Activated naive CD4-positive, alpha-beta T cell treated with Interleukin-2 at 50 U/mL for 16 hours (primary cell): ENCODE measurements around the gene C1orf167.

Experiments
- DNase-seq: peaks from one replicate; pipeline ENCODE4 v3.0.0-alpha.2; 2020

The C1orf167 gene

GRCh38 chr1:11767922-11768704 lies 6.1 kb downstream of the C1orf167 start:
- no peak for DNase-seq

- no peak for DNase-seq
Observed at GRCh38 chr1:11768821-11769220, 6.8 kb downstream of the C1orf167 start.

DNA sequence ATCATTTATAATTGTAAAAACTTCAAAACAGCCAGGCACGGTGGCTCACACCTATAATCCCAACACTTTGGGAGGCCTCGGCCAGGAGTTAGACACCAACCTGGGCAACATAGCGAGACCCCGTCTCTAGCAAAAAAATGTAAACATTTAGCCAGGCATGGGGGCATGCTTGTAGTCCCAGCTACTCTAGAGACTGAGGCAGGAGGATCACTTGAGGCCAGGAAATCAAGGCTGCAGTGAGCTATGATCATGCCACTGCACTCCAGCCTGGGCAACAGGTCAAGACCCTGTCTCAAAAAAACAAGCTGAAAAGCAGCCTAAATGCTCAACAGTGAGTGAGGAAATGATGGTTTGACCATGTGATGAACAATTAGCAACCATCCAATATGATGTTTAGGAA lies 7.3 kb downstream of the C1orf167 start:
- no peak for DNase-seq

DNA sequence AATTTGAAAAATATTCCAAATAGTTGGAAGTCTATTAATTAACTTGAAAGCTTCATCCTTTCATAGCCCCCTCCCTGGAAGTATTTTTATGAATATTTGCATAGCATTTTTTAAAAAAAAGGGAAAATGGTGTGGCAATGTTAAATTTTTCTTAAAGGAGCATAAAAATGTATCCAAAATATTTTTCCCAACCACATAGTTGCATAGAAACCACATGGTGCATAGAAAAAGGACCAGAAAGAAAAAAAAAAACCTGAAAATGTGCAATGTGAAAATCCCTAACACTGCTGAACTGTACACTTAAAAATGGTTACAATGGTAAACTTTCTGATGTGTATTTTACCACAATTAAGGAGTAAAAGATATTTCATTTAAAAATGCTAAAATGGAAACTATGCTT lies 8.0 kb downstream of the C1orf167 start:
- no peak for DNase-seq

- no peak for DNase-seq
Observed at GRCh38 chr1:11771481-11772043, 9.6 kb downstream of the C1orf167 start.

DNA sequence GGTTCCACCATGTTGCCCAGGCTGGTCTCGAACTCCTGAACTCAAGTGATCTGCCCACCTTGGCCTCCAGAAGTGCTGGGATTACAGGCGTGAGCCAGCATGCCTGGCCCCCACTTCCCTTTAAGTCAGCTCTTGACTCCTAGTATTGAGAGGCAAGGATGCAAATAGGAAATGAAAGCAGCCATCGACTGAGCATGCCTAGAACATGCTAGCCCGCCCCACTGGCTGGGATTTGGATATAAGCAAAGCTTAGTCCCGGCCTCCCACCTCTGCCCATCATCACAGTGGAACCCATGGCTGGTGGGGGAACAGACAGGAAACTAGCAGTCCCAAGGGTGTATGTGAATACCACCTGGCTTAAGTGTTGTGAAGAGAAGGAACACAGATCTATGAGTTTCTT lies 10.5 kb downstream of the C1orf167 start:
- DNase-seq, result no peak

DNA sequence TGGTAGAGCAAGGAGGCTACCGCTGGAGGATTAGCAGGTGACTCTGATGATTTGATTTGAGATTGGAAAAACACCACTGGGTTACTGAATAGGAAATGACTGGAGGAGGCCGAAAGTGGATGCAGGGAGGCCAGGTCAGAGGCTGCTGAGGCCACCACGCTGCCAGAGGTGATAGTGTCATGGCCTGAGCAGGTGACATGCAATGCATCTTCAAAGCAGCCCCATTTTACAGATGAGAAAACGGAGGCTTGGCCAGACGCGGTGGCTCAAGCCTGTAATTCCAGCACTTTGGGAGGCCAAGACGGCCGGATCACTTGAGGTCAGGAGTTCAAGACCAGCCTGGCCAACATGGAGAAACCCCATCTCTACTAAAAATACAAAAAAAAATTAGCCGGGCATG lies 12.8 kb downstream of the C1orf167 start:
- DNase-seq, result no peak

DNA sequence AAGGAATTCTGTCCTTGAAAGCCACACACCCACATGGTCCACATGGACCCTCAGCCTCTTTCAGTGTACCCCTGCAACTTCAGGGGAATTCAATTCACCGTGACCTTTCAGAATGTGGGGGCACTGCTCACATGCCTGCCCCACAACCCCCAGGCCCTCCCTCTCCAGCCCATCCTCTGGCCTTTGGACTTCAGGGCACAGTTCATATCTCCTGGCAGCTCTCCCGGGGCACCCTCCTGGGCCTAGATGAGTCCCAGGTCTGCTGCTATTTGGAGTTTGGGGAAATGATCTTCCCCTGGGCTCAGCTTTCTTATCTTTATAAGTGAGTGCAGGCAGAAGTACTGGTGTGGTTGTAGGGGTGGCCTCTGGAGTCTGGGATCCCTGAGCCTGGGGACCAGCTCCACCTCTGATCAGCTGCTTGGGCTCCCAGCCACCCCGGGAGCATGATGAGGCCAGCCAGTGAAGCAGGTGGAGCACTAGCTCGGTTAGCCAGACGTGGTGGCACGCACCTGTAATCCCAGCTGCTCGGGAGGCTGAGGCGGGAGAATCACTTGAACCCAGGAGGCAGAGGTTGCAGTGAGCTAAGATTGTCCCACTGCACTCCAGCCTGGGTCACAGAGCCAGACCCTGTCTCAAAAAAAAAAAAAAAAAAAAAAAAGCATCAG lies 15.8 kb downstream of the C1orf167 start:
- no peak for DNase-seq

- no peak for DNase-seq
Observed at GRCh38 chr1:11778336-11778735, 16.3 kb downstream of the C1orf167 start.

DNA sequence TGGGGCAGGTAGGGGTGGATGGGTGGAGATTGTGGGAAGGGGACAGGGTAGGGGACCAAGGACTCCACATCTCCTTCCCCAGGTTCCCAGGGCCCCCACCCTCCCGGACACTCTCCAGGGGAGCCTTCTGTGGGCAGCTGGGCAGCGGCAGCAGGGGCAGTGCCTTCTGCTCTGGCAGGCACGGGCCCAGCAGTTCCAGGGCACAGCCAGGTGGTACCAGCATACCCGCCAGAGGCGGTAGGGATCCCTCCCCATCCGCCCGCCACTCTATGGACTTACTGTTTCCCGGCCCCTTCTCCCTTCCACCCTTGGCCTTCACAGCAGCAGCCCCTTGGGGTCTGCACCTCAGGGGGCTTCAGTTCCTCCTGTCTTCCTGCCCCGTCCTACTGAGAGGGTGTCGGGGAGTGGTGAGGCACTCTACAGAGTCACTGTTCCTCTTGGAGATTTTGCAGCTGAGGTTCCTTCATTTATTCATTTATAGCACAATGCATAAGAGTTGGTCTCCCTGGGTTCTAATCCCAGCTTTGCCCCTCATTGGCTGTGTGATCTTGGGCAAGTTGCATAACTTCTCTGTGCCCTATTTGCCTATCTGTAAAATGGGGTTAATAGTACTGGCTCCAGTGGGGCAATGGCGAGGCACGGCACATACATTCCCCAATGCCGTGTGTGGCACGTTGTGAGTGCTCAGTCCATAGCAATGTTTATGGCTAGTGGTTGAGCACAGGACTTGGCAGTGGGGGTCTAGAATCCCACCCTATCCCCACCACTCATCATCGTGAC lies 17.0 kb downstream of the C1orf167 start:
- DNase-seq, result no peak

DNA sequence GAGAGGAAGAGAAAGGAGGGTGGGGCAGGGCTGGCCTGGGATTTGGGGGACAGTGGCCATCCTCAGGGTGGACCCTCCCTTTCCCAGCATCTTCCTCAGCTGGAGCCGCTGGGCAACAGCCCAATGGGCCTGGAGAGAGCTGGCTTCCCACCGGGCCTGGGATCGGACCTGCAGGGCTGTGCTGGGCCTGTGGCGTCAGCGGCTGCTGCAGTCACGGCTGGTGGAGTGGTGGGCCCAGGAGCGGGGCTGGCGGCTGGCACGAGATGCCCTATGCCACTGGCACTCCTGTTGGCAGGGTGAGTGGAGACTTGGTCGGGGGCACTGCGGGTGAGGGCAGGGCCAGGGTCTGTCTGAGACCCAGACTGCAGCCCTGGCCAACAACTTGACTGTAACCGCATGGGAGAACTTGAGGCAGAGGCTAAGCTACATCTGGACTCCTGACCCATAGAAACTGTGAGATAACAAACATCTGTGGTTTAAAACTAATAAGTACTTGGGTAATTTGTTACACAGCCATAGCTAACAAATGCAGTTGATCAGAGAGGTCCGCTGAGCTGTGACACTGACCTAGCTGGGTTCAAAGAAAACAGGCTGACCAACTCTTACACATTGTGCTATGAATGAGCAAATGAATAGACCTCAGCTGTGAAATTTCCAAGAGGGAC lies 17.9 kb downstream of the C1orf167 start:
- no peak for DNase-seq

- no peak for DNase-seq
Observed at GRCh38 chr1:11780380-11781147, 18.6 kb downstream of the C1orf167 start.

DNA sequence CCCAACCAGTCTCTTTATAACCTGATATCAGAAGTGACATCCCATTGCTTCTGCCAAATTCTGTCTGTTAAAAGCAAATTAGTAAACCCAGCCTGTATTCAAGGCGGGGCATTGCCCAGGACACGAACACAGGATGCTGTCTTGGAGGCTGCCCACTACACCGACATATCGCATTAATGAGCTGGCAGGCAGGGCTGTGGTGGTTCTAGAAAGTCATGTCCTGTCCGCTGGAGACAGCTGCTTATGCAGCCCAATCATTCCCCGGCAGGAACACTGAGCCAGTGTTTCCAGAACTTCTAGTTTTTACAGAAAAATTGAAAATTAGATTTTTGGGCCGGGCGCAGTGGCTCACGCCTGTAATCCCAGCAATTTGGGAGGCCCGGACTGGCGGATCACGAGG lies 19.3 kb downstream of the C1orf167 start:
- DNase-seq, result no peak

DNA sequence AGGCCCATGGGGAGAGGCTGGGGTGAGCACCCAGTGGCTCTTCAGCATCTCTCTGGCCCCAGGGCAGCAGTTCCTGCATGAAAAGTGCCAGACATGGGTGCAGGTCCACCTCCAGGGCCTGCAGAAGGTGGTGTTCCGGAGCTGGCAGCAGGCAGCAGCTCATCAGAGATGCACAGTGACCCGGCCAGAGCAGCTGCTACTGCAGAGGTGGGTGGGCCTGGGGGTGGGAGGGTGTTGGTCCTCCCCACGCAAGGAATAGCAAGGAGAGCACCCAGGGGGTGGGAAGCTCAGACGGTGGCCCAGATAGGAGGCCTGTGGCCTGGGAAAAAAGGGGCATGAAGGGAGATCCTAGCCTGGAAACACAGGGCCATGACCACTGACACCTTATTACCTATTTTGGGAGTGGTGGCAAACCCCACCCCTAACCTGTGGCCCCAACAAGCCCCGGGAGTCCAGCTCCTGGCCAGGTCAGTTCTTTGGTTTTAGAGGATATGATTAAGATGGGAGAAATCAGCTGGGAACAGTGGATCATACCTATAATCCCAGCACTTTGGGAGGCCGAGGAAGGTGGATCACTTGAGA lies 20.2 kb downstream of the C1orf167 start:
- no peak for DNase-seq

GRCh38 chr1:11783556-11783955 lies 21.6 kb downstream of the C1orf167 start:
- no peak for DNase-seq

DNA sequence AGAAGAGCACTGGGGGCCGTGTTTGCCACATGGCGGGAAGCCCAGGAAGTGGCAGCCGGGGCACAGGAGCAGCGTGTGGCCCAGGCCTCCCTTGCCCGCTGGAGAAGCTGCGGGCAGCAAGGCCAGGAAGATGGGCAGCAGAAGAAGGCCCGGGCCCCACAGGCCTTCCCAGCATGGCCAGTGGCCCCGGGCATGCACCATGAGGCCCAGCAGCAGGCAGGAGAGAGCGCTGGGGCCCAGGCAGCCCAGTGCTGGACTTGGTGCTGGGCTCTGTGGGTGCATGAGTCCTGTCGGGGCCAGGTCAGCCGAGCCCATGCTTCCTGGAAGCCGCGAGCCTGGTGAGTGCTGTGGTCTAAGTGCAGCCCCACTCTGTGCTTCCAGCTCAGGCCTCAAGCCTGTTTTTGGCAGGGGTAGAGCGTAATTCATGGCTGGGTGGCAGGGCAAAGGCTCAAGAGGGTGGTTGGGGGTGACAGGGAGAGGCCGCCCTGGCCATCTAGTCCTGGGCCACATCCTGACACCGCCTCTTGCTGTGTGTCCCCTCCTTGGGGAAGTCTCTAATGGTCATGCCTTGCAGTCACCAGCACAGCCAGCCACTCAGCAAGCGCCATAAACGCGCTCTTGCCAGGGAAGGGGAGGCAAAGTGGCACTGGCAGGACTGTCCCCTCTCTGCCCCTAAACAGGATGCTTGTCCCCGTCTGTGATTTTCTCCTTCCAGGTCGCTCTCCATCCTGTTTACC lies 22.4 kb downstream of the C1orf167 start:
- no peak for DNase-seq

DNA sequence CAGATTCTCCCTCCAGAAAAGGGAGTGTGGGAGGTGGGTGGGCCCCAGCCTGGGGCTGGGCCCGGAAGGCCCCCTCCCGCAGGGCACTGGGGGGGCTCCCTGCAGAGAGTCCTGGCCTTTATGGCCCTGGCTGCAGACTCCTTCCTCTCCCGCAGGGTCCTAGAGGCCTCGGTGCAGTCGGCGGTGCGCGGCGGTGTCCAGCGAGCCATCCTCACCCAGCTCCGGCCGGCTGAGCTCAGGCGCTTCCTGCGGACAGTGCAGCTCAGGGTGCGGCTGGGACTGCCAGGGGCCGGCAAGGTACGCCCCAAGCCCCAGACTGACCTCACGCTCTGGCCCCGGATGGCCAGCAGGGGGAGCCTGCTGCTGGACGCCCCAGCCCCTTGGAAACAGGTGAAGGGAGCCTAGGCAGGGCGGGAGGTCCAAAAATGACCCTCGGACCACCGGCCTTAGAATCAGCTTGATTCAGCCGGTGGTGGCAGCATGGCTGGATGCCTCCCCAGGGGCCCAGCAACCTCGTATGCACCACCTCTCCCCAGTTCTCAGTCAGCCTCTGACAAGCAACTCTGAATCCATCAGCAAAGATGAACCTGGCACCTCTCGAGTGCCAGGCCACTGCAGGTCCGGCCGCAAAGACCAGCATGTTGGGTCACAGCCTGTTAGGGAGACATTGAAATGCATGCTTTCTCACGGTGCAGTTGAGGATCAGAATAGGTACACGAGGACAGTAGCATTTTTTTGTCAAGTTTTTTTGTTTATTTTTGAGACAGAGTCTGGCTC lies 23.2 kb downstream of the C1orf167 start:
- DNase-seq, result peak; percentile 51

DNA sequence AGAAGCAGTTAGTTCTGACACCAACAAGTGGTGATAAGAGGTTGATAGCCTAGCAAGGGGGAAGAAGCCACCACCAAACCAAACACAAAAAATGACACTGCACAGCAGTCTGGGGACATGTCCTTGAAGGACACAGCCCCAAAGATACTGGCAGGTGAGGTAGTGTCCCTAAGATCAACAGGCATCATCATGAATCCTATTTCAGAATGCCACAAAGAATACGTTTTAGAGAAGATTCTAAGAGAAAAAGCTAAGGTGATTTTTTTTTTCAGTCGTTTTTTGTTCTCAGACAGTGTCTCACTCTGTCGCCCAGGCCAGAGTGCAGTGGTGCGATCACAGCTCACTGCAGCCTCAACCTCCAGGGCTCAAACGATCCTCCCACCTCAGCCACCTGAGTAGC lies 24.2 kb downstream of the C1orf167 start:
- DNase-seq, result no peak

DNA sequence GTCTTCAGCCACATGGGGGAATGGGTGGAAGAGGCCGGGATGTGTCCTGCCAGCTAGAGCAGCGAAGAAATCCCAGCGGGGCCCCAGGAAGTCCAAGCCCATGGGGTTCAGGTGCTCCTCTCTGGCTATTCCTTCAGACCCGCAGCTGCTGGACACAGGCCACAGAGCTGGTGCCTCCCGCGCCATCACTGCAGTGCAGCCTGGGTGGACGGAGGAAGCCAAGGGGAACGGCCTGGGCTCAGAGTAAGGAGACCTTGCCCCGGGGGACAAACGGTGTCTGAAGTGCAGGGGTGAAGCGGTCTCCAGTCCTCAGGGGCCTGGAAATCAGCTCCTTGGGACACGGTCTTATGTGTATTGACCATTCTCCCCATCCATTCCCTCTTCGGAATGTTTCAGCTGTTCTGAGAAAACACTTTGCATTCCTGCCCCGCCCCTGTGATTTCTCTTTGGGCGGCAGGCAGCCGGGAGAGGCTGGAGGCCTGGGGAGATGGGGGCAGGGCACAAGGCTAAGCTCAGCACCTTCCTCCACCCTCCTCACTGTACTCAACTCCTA lies 25.3 kb downstream of the C1orf167 start:
- DNase-seq, result no peak
